ENCODE data around the gene LSS. TPM values are rescaled to one million over a fixed set of nuclear protein-coding genes. Genes with fewer than 3 reads are reported as not detected.

LSS gene
- total RNA-seq, 1 donor from 2014 or later, result 34.2 TPM

GRCh38 chr21:46138383-46138970 is 90.1 kb downstream of the LSS start:
- no peak for DNase-seq (ENCODE audit: low read depth)

Other genes starting within 250 kb of the LSS start
- 52.1 and 53.2 TPM in 2 replicates for gene COL6A1, start 247.0 kb downstream of the LSS start, total RNA-seq
- gene COL6A2, start 130.7 kb downstream of the LSS start, total RNA-seq, result 60.7 and 70.2 TPM in 2 replicates
- 0.30 and 0.35 TPM in 2 replicates for gene FTCD, start 73.2 kb downstream of the LSS start, total RNA-seq
- gene SPATC1L, start 44.3 kb downstream of the LSS start, total RNA-seq, result 1.9 and 4.5 TPM in 2 replicates
- gene MCM3AP, start 56.8 kb upstream of the LSS start, total RNA-seq, result 39.4 and 81.7 TPM in 2 replicates
- gene YBEY, start 57.6 kb upstream of the LSS start, total RNA-seq, result 3.1 and 9.0 TPM in 2 replicates
- 1.8 and 1.9 TPM in 2 replicates for gene C21orf58, start 95.1 kb upstream of the LSS start, total RNA-seq
- 14.4 and 27.1 TPM in 2 replicates for gene PCNT, start 95.4 kb upstream of the LSS start, total RNA-seq
- 15.8 and 46.7 TPM in 2 replicates for gene DIP2A, start 230.1 kb upstream of the LSS start, total RNA-seq